ENCODE results near the gene APOL5.

APOL5 gene

GRCh38 chr22:35743326-35743860 is 25.7 kb downstream of the APOL5 start:
- no peak for DNase-seq

- no peak for DNase-seq
Observed at GRCh38 chr22:35746248-35746647, 28.6 kb downstream of the APOL5 start.

GRCh38 chr22:35746946-35747703 is 29.5 kb downstream of the APOL5 start:
- no peak for DNase-seq

GRCh38 chr22:35749808-35750207 is 32.1 kb downstream of the APOL5 start:
- no peak for DNase-seq

GRCh38 chr22:35752006-35752862 is 34.6 kb downstream of the APOL5 start:
- DNase-seq = no peak

- no peak for DNase-seq
Observed at GRCh38 chr22:35752863-35753189, 35.2 kb downstream of the APOL5 start.

GRCh38 chr22:35754761-35755160 is 37.1 kb downstream of the APOL5 start:
- no peak for DNase-seq

- DNase-seq = no peak
Observed at GRCh38 chr22:35756722-35757121, 39.0 kb downstream of the APOL5 start.

GRCh38 chr22:35758394-35758793 is 40.7 kb downstream of the APOL5 start:
- DNase-seq = no peak

- no peak for DNase-seq
Observed at GRCh38 chr22:35761037-35761436, 43.4 kb downstream of the APOL5 start.

GRCh38 chr22:35766654-35767580 is 49.2 kb downstream of the APOL5 start:
- DNase-seq = no peak

- no peak for DNase-seq
Observed at GRCh38 chr22:35769974-35770373, 52.3 kb downstream of the APOL5 start.

GRCh38 chr22:35775339-35775738 is 57.7 kb downstream of the APOL5 start:
- DNase-seq = no peak

GRCh38 chr22:35777335-35777975 is 59.8 kb downstream of the APOL5 start:
- no peak for DNase-seq

Data from GF-D8 (cell line).